Endodermal cell (in vitro differentiated cells): ENCODE results near the gene SDC1. TPM values are rescaled to one million over a fixed set of nuclear protein-coding genes. Genes with fewer than 3 reads are reported as not detected.

ENCODE experiments used
- DNase-seq: peaks from one replicate; pipeline ENCODE4 v3.0.0-alpha.2; 2017
- H3K27ac ChIP-seq: 2 replicates; pipeline ENCODE4 v1.5.1; 2013; ENCODE audit warnings: mild to moderate bottlenecking, low read depth, low read length, moderate library complexity
- H3K27me3 ChIP-seq: 2 replicates; pipeline ENCODE4 v1.6.1; 2013; ENCODE audit warnings: mild to moderate bottlenecking, low read length, moderate library complexity; ENCODE audit not compliant: insufficient read depth, control insufficient read depth, poor library complexity, severe bottlenecking
- H3K36me3 ChIP-seq: 2 replicates; pipeline ENCODE4 v1.7.0; 2013; ENCODE audit warnings: mild to moderate bottlenecking, low read length, moderate library complexity; ENCODE audit not compliant: control insufficient read depth, insufficient read depth
- H3K4me1 ChIP-seq: one replicate; pipeline ENCODE4 v1.7.0; 2013; ENCODE audit warnings: low read length; ENCODE audit not compliant: control insufficient read depth, insufficient read depth
- H3K4me3 ChIP-seq: 2 replicates; pipeline ENCODE4 v1.5.1; 2013; ENCODE audit warnings: mild to moderate bottlenecking, low read length, moderate library complexity
- H3K9ac ChIP-seq: 2 replicates; pipeline ENCODE4 v1.6.1; 2013; ENCODE audit warnings: mild to moderate bottlenecking, low read length, moderate library complexity; ENCODE audit not compliant: poor library complexity, severe bottlenecking; ENCODE audit errors: extremely low read depth
- H3K9me3 ChIP-seq: 2 replicates; pipeline ENCODE4 v1.6.1; 2013; ENCODE audit warnings: mild to moderate bottlenecking, low read length, moderate library complexity; ENCODE audit not compliant: control insufficient read depth
- H3K27ac Mint-ChIP-seq: 2 replicates; pipeline ENCODE4 v1.8.0; 2020; ENCODE audit warnings: mixed read lengths
- H3K27me3 Mint-ChIP-seq: 2 replicates; pipeline ENCODE4 v1.8.0; 2021; ENCODE audit warnings: mild to moderate bottlenecking, mixed read lengths; ENCODE audit not compliant: insufficient read depth
- H3K36me3 Mint-ChIP-seq: 2 replicates; pipeline ENCODE4 v1.8.0; 2020; ENCODE audit warnings: low read depth, mixed read lengths
- H3K4me1 Mint-ChIP-seq: 2 replicates; pipeline ENCODE4 v1.8.0; 2020; ENCODE audit warnings: mixed read lengths
- H3K4me3 Mint-ChIP-seq: 2 replicates; pipeline ENCODE4 v1.8.0; 2020; ENCODE audit warnings: mild to moderate bottlenecking, moderate library complexity, mixed read lengths
- H3K9me3 Mint-ChIP-seq: 2 replicates; pipeline ENCODE4 v1.8.0; 2020; ENCODE audit warnings: mild to moderate bottlenecking, mixed read lengths
- WGBS, 2 experiments: methylation state at CpG; one replicate each; pipeline versions ENCODE4 v1.1.5 to v1.1.7; 2013; ENCODE audit warnings: missing lambda C conversion rate in 2 of 2, mixed read lengths in 1 of 2; ENCODE audit not compliant: insufficient coverage in 1 of 2, insufficient read length in 1 of 2; 5-methylcytosine and 5-hydroxymethylcytosine counted together
- total RNA-seq, 2 donors: library from RNA; stranded (reverse); fragmentation: NEBNext Ultra II Directional in 1 of 2; extraction: Animal tissue kit (Norgen Biotek cat#: 25700) in 1 of 2; gene quantifications; 2 replicates in 1 of 2; 3 replicates in 1 of 2; pipeline ENCODE4 v1.2.1, GENCODE V29; 2021
- TF ChIP-seq, protein P1 (sequence below): fragments of 200-600 bp; sonication (generic); conservative IDR thresholded peaks from 2 replicates; pipeline ENCODE4 v1.5.0; 2021; ENCODE audit warnings: antibody characterized with exemption, mild to moderate bottlenecking

The SDC1 gene
- total RNA-seq, 2 donors from 2014 or later, result 12.7 to 19.2 TPM

- Histone ChIP-seq H3K4me1 (peaks cover 25% of the 10 kb centered on the region), H3K9ac (no peak overlapping the region), H3K27ac (no peak overlapping the region), H3K27me3 (no peaks in the 10 kb centered on the region), H3K36me3 (no peaks in the 10 kb centered on the region), H3K9me3 (no peaks in the 10 kb centered on the region), H3K4me3 (no peak overlapping the region)
- no peaks in the 10 kb centered on the region for H3K36me3 Mint-ChIP-seq
- peaks cover 54% of the 10 kb centered on the region for H3K4me1 Mint-ChIP-seq
- 50% methylated on average over 4 of the region's 6 CpGs; no CpG with 5 or more reads in 1 of the 2 experiments for WGBS, 2 experiments
- TF ChIP-seq, protein P1, sequence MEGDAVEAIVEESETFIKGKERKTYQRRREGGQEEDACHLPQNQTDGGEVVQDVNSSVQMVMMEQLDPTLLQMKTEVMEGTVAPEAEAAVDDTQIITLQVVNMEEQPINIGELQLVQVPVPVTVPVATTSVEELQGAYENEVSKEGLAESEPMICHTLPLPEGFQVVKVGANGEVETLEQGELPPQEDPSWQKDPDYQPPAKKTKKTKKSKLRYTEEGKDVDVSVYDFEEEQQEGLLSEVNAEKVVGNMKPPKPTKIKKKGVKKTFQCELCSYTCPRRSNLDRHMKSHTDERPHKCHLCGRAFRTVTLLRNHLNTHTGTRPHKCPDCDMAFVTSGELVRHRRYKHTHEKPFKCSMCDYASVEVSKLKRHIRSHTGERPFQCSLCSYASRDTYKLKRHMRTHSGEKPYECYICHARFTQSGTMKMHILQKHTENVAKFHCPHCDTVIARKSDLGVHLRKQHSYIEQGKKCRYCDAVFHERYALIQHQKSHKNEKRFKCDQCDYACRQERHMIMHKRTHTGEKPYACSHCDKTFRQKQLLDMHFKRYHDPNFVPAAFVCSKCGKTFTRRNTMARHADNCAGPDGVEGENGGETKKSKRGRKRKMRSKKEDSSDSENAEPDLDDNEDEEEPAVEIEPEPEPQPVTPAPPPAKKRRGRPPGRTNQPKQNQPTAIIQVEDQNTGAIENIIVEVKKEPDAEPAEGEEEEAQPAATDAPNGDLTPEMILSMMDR, result no peak
- H3K9me3 Mint-ChIP-seq, result no peaks in the 10 kb centered on the region
- H3K27ac Mint-ChIP-seq, result peak overlapping the region; percentile 71
- DNase-seq, result peak; percentile 85
- H3K27me3 Mint-ChIP-seq, result no peaks in the 10 kb centered on the region
- H3K4me3 Mint-ChIP-seq, result no peak overlapping the region
These were observed 36.1 kb downstream of the SDC1 start for GRCh38 chr2:20188851-20189250.

DNA sequence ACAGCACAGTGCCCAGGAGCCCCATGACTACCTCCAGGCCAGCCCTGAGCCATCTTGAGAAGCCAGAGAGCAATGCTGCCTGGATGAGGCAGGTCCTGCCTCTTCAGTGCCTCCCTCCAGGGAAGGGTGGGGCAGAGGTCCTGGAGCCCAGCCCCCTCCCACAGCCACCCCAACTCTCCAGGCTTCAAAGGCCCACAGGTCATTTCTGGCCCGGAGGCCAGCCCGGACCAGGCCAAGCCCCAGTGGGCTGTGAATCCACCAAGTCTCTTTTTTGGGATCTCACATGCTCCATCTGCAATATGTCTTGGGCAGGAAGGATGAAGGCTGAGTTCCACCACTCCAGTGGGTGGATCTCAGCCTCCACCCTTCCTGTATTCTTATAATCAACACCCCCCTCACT lies 36.7 kb downstream of the SDC1 start:
- Mint-ChIP-seq H3K27me3 (peaks cover 4% of the 10 kb centered on the region), H3K9me3 (no peaks in the 10 kb centered on the region), H3K4me1 (peaks cover 54% of the 10 kb centered on the region), H3K36me3 (no peaks in the 10 kb centered on the region), H3K27ac (peak overlapping the region; percentile 71), H3K4me3 (no peak overlapping the region)
- Histone ChIP-seq H3K4me1 (peaks cover 25% of the 10 kb centered on the region), H3K27ac (no peak overlapping the region), H3K4me3 (no peak overlapping the region), H3K36me3 (no peaks in the 10 kb centered on the region), H3K27me3 (peaks cover 3% of the 10 kb centered on the region), H3K9me3 (no peaks in the 10 kb centered on the region), H3K9ac (no peak overlapping the region)
- WGBS, 2 experiments, result 90% methylated on average over 2 of the region's 2 CpGs; no CpG with 5 or more reads in 1 of the 2 experiments
- TF ChIP-seq, protein P1, result no peak
- DNase-seq, result peak; percentile 47

GRCh38 chr2:20187331-20187730 lies 37.6 kb downstream of the SDC1 start:
- WGBS, 2 experiments, result 73 to 86% methylated on average over 1 to 3 of the region's 3 CpGs
- H3K4me1 ChIP-seq, result peaks cover 25% of the 10 kb centered on the region
- peaks cover 6% of the 10 kb centered on the region for H3K27me3 ChIP-seq
- TF ChIP-seq, protein P1, result no peak
- peak; percentile 55 for DNase-seq
- Mint-ChIP-seq H3K4me1 (peaks cover 54% of the 10 kb centered on the region), H3K36me3 (no peaks in the 10 kb centered on the region), H3K27me3 (peaks cover 5% of the 10 kb centered on the region), H3K9me3 (no peaks in the 10 kb centered on the region), H3K4me3 (no peak overlapping the region), H3K27ac (no peak overlapping the region)
- no peaks in the 10 kb centered on the region for H3K9me3 ChIP-seq
- H3K9ac ChIP-seq, result no peak overlapping the region
- no peak overlapping the region for H3K4me3 ChIP-seq
- no peaks in the 10 kb centered on the region for H3K36me3 ChIP-seq
- no peak overlapping the region for H3K27ac ChIP-seq
